Naive thymus-derived CD4-positive, alpha-beta T cell (primary cell): ENCODE measurements around the gene MAP3K9. TPM values are rescaled to one million over a fixed set of nuclear protein-coding genes. Genes with fewer than 3 reads are reported as not detected.
A peak's percentile ranks its signal among the peaks of the same experiment; 100 is the strongest.

Experiments
- ATAC-seq: fragments of 150-1000 bp; cut with Tn5 transposase; 2 replicates; pipeline ENCODE4 v1.10.0; 2021; ENCODE audit warnings: mild to moderate bottlenecking, moderate library complexity
- CTCF ChIA-PET: fragments of 350-600 bp; sonication (Branson Sonifier 250); formaldehyde crosslinking; loops from one replicate; lab custom pipeline; 2021; ENCODE audit warnings: antibody characterized with exemption; lab: Charles Lee
- POLR2A ChIA-PET: fragments of 350-600 bp; sonication (Branson Sonifier 250); formaldehyde crosslinking; loops from one replicate; lab custom pipeline; 2021; ENCODE audit warnings: antibody characterized with exemption, inconsistent platforms; lab: Charles Lee
- DNase-seq, 9 donors: peaks; one replicate each; pipeline versions ENCODE4 v3.0.0 to v3.0.0-alpha.2; 2020 to 2022; ENCODE audit warnings: mixed read lengths in 1 of 9
- H3K27ac ChIP-seq: one replicate; pipeline ENCODE4 v1.7.0; 2013; ENCODE audit warnings: mild to moderate bottlenecking, low read depth, low read length, moderate library complexity
- H3K27me3 ChIP-seq, 2 donors: one replicate each; pipeline ENCODE4 v1.7.0; 2013; ENCODE audit warnings: low read length in 2 of 2, mild to moderate bottlenecking in 2 of 2, moderate library complexity in 2 of 2; ENCODE audit not compliant: control insufficient read depth in 2 of 2, insufficient read depth in 2 of 2
- H3K36me3 ChIP-seq, 3 experiments: 1 replicate in 2 of 3; 2 replicates in 1 of 3; pipeline ENCODE4 v1.7.0; 2013; ENCODE audit warnings: low read length in 3 of 3, mild to moderate bottlenecking in 3 of 3, moderate library complexity in 1 of 3; ENCODE audit not compliant: insufficient read depth in 3 of 3, control insufficient read depth in 2 of 3
- H3K4me1 ChIP-seq, 2 donors: one replicate each; pipeline ENCODE4 v1.7.0; 2013; ENCODE audit warnings: low read length in 2 of 2, mild to moderate bottlenecking in 2 of 2, moderate library complexity in 1 of 2; ENCODE audit not compliant: control insufficient read depth in 2 of 2, insufficient read depth in 2 of 2
- H3K4me3 ChIP-seq: 2 replicates; pipeline ENCODE4 v1.7.0; 2013; ENCODE audit warnings: mild to moderate bottlenecking, low read length
- H3K9me3 ChIP-seq, 3 experiments: 1 replicate in 2 of 3; 2 replicates in 1 of 3; pipeline ENCODE4 v1.7.0; 2013; ENCODE audit warnings: low read length in 3 of 3; ENCODE audit not compliant: control insufficient read depth in 2 of 3
- H3K27ac Mint-ChIP-seq, 9 donors: one replicate each; pipeline ENCODE4 v1.8.0; 2020 to 2022; ENCODE audit warnings: mixed read lengths in 9 of 9, mild to moderate bottlenecking in 8 of 9, moderate library complexity in 5 of 9, inconsistent platforms in 2 of 9
- H3K27me3 Mint-ChIP-seq, 5 donors: one replicate each; pipeline ENCODE4 v1.8.0; 2021 to 2022; ENCODE audit warnings: mixed read lengths in 5 of 5, mild to moderate bottlenecking in 1 of 5
- H3K36me3 Mint-ChIP-seq, 5 donors: one replicate each; pipeline ENCODE4 v1.8.0; 2020 to 2022; ENCODE audit warnings: mixed read lengths in 5 of 5, mild to moderate bottlenecking in 3 of 5, inconsistent platforms in 1 of 5
- H3K4me1 Mint-ChIP-seq, 7 donors: one replicate each; pipeline ENCODE4 v1.8.0; 2020 to 2022; ENCODE audit warnings: mixed read lengths in 7 of 7, mild to moderate bottlenecking in 3 of 7, inconsistent platforms in 1 of 7
- H3K4me3 Mint-ChIP-seq, 10 donors: one replicate each; pipeline ENCODE4 v1.8.0; 2020 to 2022; ENCODE audit warnings: mild to moderate bottlenecking in 10 of 10, mixed read lengths in 10 of 10, moderate library complexity in 6 of 10, inconsistent platforms in 2 of 10
- H3K9me3 Mint-ChIP-seq, 11 donors: one replicate each; pipeline ENCODE4 v1.8.0; 2020 to 2022; ENCODE audit warnings: mixed read lengths in 11 of 11, mild to moderate bottlenecking in 4 of 11, inconsistent platforms in 1 of 11, moderate library complexity in 1 of 11
- intact Hi-C, 2 donors: fragments of 100-400 bp; cut with micrococcal nuclease; formaldehyde crosslinking; loops; one replicate each; pipeline ENCODE4 v1.15.1; 2023
- polyA plus RNA-seq, 2 donors: library from polyadenylated mRNA; unstranded; fragments of 300-500 nt; fragmentation: Illumina TruSeq; gene quantifications; one replicate each; pipeline ENCODE4 v1.2.3, GENCODE V29; 2021
- total RNA-seq, 6 experiments: library from RNA in 5 of 6; stranded (reverse) in 5 of 6; gene quantifications; 1 replicate in 5 of 6; 2 replicates in 1 of 6; pipeline ENCODE4 v1.2.3 and lab custom pipeline; 2021 to 2026

The MAP3K9 gene
- total and polyA plus RNA-seq, 7 experiments from 2014 or later: 0.73 to 7.8 (median 5.3) TPM

DNA sequence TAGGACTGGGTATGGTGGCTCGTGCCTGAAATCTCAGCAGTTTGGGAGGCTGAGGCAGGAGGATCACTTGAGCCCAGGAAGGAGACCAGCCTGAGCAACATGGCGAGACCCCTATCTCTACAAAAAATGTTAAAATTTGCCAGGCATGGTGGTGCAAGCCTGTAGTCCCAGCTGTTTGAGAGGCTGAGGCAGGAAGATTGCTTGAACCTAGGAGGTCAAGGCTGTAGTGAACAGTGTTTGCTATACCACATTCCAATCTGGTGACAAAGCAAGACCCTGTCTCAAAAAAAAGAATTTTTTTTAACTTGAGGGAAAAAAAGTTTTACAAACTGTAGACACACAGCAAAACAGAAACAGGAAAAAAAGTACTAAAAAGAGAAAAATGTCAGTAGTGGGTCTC is 2.3 kb upstream of the MAP3K9 start:
- H3K4me3 ChIP-seq: no peak overlapping the region
- CTCF ChIA-PET: no interaction called here
- intact Hi-C loops: no loop called here

DNA sequence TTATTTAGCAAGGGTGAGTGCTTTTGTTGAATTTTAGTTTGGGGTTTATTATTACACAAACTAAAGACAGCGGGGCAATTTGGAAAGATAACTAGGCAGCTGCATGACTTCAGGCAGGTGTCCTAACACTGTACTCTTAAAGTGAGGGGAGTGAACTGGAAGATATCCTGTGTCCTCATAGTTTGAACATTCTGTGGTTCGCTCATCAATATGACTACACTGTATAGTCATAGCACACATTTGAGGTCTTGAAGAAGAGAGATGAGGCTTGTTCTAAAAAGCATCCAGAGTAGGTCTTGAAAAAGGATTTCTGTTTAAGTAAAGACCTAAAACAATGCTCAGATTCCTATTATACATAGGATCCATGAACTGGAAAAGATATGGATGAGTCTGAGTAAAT is 1.7 kb upstream of the MAP3K9 start:
- no peak for ATAC-seq
- Histone ChIP-seq H3K36me3 (no peaks in the 10 kb centered on the region), H3K9me3 (no peaks in the 10 kb centered on the region), H3K27me3 (no peaks in the 10 kb centered on the region), H3K4me3 (no peak overlapping the region), H3K27ac (no peak overlapping the region), H3K4me1 (peaks cover 3 to 10% of the 10 kb centered on the region in 2 donors)
- ChIA-PET POLR2A (no interaction called here), CTCF (no interaction called here)
- H3K36me3 Mint-ChIP-seq: peaks cover 0 to 2% (median 0%) of the 10 kb centered on the region in 5 donors
- H3K9me3 Mint-ChIP-seq: peaks cover 0 to 2% (median 0%) of the 10 kb centered on the region in 11 donors
- H3K4me3 Mint-ChIP-seq: no peak overlapping the region
- intact Hi-C loops: no loop called here
- no peak for DNase-seq
- no peak overlapping the region for H3K27ac Mint-ChIP-seq
- peaks cover 0 to 9% (median 4%) of the 10 kb centered on the region in 5 donors for H3K27me3 Mint-ChIP-seq
- peaks cover 9 to 17% (median 13%) of the 10 kb centered on the region in 7 donors for H3K4me1 Mint-ChIP-seq

More for the DNA sequence above, 2.3 kb upstream of the MAP3K9 start:
- peaks cover 9 to 17% (median 12%) of the 10 kb centered on the region in 7 donors for H3K4me1 Mint-ChIP-seq
- H3K27me3 ChIP-seq: no peaks in the 10 kb centered on the region
- ATAC-seq (no peak), DNase-seq (no peak)
- peaks cover 3 to 10% of the 10 kb centered on the region in 2 donors for H3K4me1 ChIP-seq
- H3K36me3 ChIP-seq: no peaks in the 10 kb centered on the region
- no peak overlapping the region for H3K27ac ChIP-seq
- H3K9me3 Mint-ChIP-seq: peaks cover 0 to 2% (median 0%) of the 10 kb centered on the region in 11 donors
- POLR2A ChIA-PET: no interaction called here
- no peak overlapping the region for H3K4me3 Mint-ChIP-seq
- H3K27ac Mint-ChIP-seq: no peak overlapping the region
- peaks cover 0 to 2% (median 0%) of the 10 kb centered on the region in 5 donors for H3K36me3 Mint-ChIP-seq
- H3K9me3 ChIP-seq: no peaks in the 10 kb centered on the region
- H3K27me3 Mint-ChIP-seq: peaks cover 0 to 9% (median 4%) of the 10 kb centered on the region in 5 donors

DNA sequence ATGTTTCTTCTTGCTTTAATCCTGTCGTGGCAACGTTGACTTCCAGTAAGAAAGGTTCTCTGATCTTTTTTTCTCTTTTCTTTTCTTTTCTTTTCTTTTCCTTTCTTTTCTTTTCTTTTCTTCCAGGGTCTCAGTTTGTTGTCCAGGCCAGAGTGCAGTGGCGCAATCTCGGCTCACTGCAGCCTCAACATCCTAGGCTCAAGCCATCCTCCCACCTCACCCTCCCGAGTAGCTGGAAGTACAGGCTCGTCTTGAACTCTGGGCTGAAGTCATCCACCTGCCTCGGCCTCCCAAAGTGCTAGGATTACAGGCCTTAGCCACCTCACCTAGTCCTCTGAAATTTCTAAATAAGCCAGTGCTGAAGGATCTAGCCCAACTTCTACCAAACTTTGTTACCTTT is 1.3 kb upstream of the MAP3K9 start:
- Histone ChIP-seq H3K4me3 (no peak overlapping the region), H3K27ac (peak overlapping the region; percentile 65), H3K27me3 (no peaks in the 10 kb centered on the region), H3K36me3 (no peaks in the 10 kb centered on the region), H3K4me1 (peaks cover 3 to 10% of the 10 kb centered on the region in 2 donors), H3K9me3 (no peaks in the 10 kb centered on the region)
- Mint-ChIP-seq H3K36me3 (peaks cover 0 to 2% (median 0%) of the 10 kb centered on the region in 5 donors), H3K4me1 (peaks cover 9 to 17% (median 13%) of the 10 kb centered on the region in 7 donors), H3K27me3 (peaks cover 0 to 9% (median 4%) of the 10 kb centered on the region in 5 donors), H3K9me3 (peaks cover 0 to 2% (median 0%) of the 10 kb centered on the region in 11 donors), H3K4me3 (no peak overlapping the region), H3K27ac (no peak overlapping the region)
- ATAC-seq (no peak), DNase-seq (no peak)
- CTCF ChIA-PET: interaction anchor here (0.7 to 2.0 kb wide), 2 partner anchors 78 to 95 kb away, joined by 3 to 9 read pairs; no protein-coding TSS in a partner anchor
- intact Hi-C loops: no loop called here
- POLR2A ChIA-PET: no interaction called here

DNA sequence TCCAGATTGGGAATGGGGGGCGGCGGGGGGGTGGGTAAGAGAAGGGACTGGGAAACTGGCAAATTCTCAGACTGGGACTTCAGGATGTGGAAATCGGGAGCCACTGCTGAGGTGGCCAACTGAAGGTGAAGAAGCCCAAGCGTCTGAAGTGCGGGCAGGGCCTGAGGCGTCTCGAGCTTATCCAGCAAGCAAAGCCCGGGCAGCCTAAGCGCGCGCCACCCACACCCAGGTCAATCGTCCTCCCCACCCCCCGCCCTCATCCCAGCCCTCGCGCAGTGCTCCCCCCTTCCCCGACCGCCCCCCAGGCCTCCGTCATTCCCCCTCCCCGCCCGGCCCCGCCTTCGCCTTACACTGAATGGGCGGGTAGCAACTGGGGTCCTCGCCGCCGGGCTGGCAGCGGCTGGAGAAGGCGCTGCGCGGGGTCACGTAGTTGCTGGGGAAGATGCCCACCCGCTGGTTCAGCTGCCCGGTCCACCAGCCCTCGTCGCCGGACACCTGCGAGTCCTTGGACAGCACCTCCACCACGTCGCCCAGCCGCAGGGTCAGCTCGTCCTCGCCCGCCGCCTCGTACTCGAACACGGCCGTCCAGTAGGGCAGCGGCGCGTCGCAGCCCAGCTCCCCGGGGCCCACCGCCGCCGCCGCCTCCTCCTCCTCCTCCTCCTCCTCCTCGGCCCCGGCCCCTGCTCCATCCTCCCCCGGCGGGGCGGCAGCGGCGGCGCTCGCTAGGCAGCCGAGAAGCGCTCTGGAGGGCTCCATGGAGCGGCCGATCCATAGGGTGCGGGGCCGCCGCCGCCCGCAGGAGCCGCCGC is 693 bp downstream of the MAP3K9 start:
- Mint-ChIP-seq H3K9me3 (peaks cover 0 to 2% (median 0%) of the 10 kb centered on the region in 11 donors), H3K4me1 (peaks cover 9 to 16% (median 13%) of the 10 kb centered on the region in 7 donors), H3K36me3 (peaks cover 0 to 2% (median 0%) of the 10 kb centered on the region in 5 donors), H3K4me3 (peak overlapping the region in 5 of 10 donors; percentile 79 to 91 (median 85)), H3K27me3 (peaks cover 0 to 9% (median 4%) of the 10 kb centered on the region in 5 donors), H3K27ac (peak overlapping the region; percentile 5 to 91 (median 75))
- H3K27me3 ChIP-seq: no peaks in the 10 kb centered on the region
- intact Hi-C loops: loop anchor here (1.0 to 5.0 kb wide), 12 partner anchors 9 to 1196 kb away; partner anchors contain the start of genes MED6 (in 2 of the 2), PCNX1 (in 2 of the 2), COX16 (in 1 of the 2) and SIPA1L1 (in 1 of the 2)
- peaks cover 3 to 10% of the 10 kb centered on the region in 2 donors for H3K4me1 ChIP-seq
- ChIA-PET CTCF (interaction anchor here (0.6 to 2.6 kb wide), 6 partner anchors 9 to 1714 kb away, joined by 3 to 22 read pairs (median 5); partner anchors contain the start of gene PCNX1), POLR2A (interaction anchor here (0.7 to 1.5 kb wide), 8 partner anchors 10 to 167 kb away, joined by 3 to 5 read pairs (median 3); partner anchors contain the start of gene TTC9)
- H3K36me3 ChIP-seq: no peaks in the 10 kb centered on the region
- peak in 6 of 9 donors; percentile 19 to 55 (median 32) for DNase-seq
- peak overlapping the region; percentile 73 for H3K4me3 ChIP-seq
- H3K27ac ChIP-seq: peak overlapping the region; percentile 65
- H3K9me3 ChIP-seq: no peaks in the 10 kb centered on the region
- no peak for ATAC-seq

DNA sequence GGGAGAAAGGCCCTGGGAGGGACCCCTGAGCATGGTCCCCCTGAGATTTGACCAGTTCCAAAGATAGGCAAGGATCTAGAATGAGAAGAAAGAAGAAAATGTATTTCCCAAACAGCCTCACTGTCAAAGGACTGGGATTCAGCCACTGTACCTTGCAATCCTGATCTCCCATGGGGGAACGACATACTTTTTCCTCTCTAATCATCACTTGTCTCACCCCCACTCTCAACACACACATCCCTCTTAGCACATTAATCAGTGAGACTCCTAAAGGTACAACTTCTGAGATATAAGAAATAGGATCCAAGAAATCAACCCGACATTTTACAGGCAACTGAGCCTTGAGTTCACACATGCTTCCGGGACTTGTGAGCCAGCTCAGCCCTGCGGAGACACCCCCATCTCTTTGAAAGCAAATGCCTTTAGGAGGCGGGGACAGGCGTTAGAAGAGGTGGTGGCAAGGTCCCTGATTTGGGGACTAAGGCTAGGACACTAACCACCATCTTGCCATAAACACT is 1.4 kb downstream of the MAP3K9 start:
- intact Hi-C loops: loop anchor here in 1 of 2 donors (2.0 to 5.0 kb wide), 5 partner anchors 153 to 1196 kb away; partner anchors contain the start of genes SIPA1L1, SRSF5 and SUSD6

More for the DNA sequence above, 1.4 kb downstream of the MAP3K9 start:
- Histone ChIP-seq H3K27me3 (no peaks in the 10 kb centered on the region), H3K4me1 (peaks cover 3 to 10% of the 10 kb centered on the region in 2 donors), H3K27ac (peak overlapping the region; percentile 65), H3K36me3 (no peaks in the 10 kb centered on the region), H3K9me3 (no peaks in the 10 kb centered on the region), H3K4me3 (peak overlapping the region; percentile 20)
- H3K4me3 Mint-ChIP-seq: peak overlapping the region in 5 of 10 donors; percentile 79 to 91 (median 85)
- peak overlapping the region; percentile 5 to 91 (median 72) for H3K27ac Mint-ChIP-seq
- POLR2A ChIA-PET: interaction anchor here (1.5 kb wide), 1 partner anchor 14 kb away, joined by 4 read pairs; no protein-coding TSS in a partner anchor
- H3K36me3 Mint-ChIP-seq: peaks cover 0 to 2% (median 0%) of the 10 kb centered on the region in 5 donors
- H3K4me1 Mint-ChIP-seq: peaks cover 9 to 18% (median 11%) of the 10 kb centered on the region in 7 donors
- ATAC-seq (peak; percentile 33), DNase-seq (peak in 8 of 9 donors; percentile 41 to 69 (median 60))
- peaks cover 0 to 9% (median 4%) of the 10 kb centered on the region in 5 donors for H3K27me3 Mint-ChIP-seq
- H3K9me3 Mint-ChIP-seq: peaks cover 0 to 2% (median 0%) of the 10 kb centered on the region in 11 donors
- CTCF ChIA-PET: interaction anchor here (1.5 to 2.6 kb wide), 2 partner anchors 10 to 99 kb away, joined by 5 to 22 read pairs; partner anchors contain the start of gene PCNX1
